Panc1 (cell line): ENCODE data around the gene NOP53. TPM values are rescaled to one million over a fixed set of nuclear protein-coding genes. Genes with fewer than 3 reads are reported as not detected.
A peak's percentile ranks its signal among the peaks of the same experiment; 100 is the strongest.
"Not testable (repeated sequence)": the region's sequence is repeated elsewhere in the genome, so short reads cannot be mapped to it uniquely, and the experiment has no call there.

ENCODE experiments used
- ATAC-seq: fragments of 200-7000 bp; cut with Tn5 transposase; 2 replicates; pipeline ENCODE4 v1.9.1; 2020; ENCODE audit warnings: mild to moderate bottlenecking, moderate library complexity
- BruUV-seq: library from RNA; stranded (reverse); fragments of 400-500 nt; replicated peaks from 2 replicates; lab custom pipeline; 2021; lab: Mats Ljungman, UMichigan
- CTCF ChIA-PET: fragments of 300-600 bp; sonication (Branson Sonifier 250); formaldehyde crosslinking; loops from one replicate; lab custom pipeline; 2022; ENCODE audit warnings: antibody characterized with exemption; lab: Charles Lee
- POLR2A ChIA-PET: fragments of 300-600 bp; sonication (Branson Sonifier 250); formaldehyde crosslinking; loops from one replicate; lab custom pipeline; 2022; ENCODE audit warnings: antibody characterized with exemption; lab: Charles Lee
- DNase-seq: peaks from one replicate; pipeline ENCODE4 v3.0.0-alpha.2; 2010; ENCODE audit warnings: low read depth, low spot score
- H3K27ac ChIP-seq: 2 replicates; pipeline ENCODE4 v1.5.1; 2011; ENCODE audit warnings: mild to moderate bottlenecking, low read length, inconsistent platforms
- H3K27me3 ChIP-seq: fragments of 200-500 bp; sonication (Bioruptor generic); 2 replicates; pipeline ENCODE4 v1.6.0; 2014; ENCODE audit warnings: low read length, inconsistent platforms; ENCODE audit not compliant: control insufficient read depth, insufficient read depth
- H3K36me3 ChIP-seq: fragments of 200-500 bp; sonication (Bioruptor generic); 2 replicates; pipeline ENCODE4 v1.5.1; 2014; ENCODE audit warnings: inconsistent platforms, mild to moderate bottlenecking, low read length, moderate library complexity; ENCODE audit not compliant: control insufficient read depth, insufficient read depth
- H3K4me1 ChIP-seq: 2 replicates; pipeline ENCODE4 v1.5.1; 2011; ENCODE audit warnings: inconsistent platforms, mild to moderate bottlenecking, low read length, moderate library complexity; ENCODE audit not compliant: control insufficient read depth, insufficient read depth
- H3K4me3 ChIP-seq, 2 experiments: 2 replicates each; pipeline ENCODE4 v1.5.1; 2011 to 2012; ENCODE audit warnings: low read depth in 2 of 2, low read length in 2 of 2, mild to moderate bottlenecking in 2 of 2, inconsistent platforms in 1 of 2, moderate library complexity in 1 of 2
- H3K9me3 ChIP-seq: fragments of 200-500 bp; sonication (Bioruptor generic); 2 replicates; pipeline ENCODE4 v1.5.1; 2014; ENCODE audit warnings: low read depth, mild to moderate bottlenecking, inconsistent platforms, low read length, moderate library complexity; ENCODE audit not compliant: control insufficient read depth, insufficient read depth
- POLR2AphosphoS5 ChIP-seq: IDR thresholded peaks from 2 replicates; pipeline ENCODE4 v1.6.1; 2012; ENCODE audit warnings: mild to moderate bottlenecking, low read depth, low read length, moderate library complexity
- SIN3A ChIP-seq: IDR thresholded peaks from 2 replicates; pipeline ENCODE4 v1.6.1; 2012; ENCODE audit warnings: low read depth, mild to moderate bottlenecking, low read length, moderate library complexity, borderline replicate concordance; ENCODE audit not compliant: insufficient read depth
- TCF7L2 ChIP-seq: IDR thresholded peaks from 2 replicates; pipeline ENCODE4 v1.6.1; 2011; ENCODE audit warnings: mild to moderate bottlenecking, low read depth, low read length, inconsistent platforms
- in situ Hi-C: cut with HindIII; loops from 2 replicates; pipeline ENCODE4 v1.10.0; 2016; ENCODE audit warnings: low sequenced_read_pairs, low pct_unique_long_range_greater_than_20kb
- intact Hi-C: fragments of 100-400 bp; cut with micrococcal nuclease; formaldehyde crosslinking; loops from one replicate; pipeline ENCODE4 v1.10.0; 2022; ENCODE audit not compliant: unreplicated experiment
- total RNA-seq: library from RNA; stranded (reverse); gene quantifications from one replicate; pipeline ENCODE4 v1.2.1, GENCODE V29; 2021; ENCODE audit not compliant: unreplicated experiment
- TF ChIP-seq, protein P1 (sequence below), 2 experiments: IDR thresholded peaks; 2 replicates each; pipeline ENCODE4 v1.6.1; 2011 to 2012; ENCODE audit warnings: low read depth in 2 of 2, control low read depth in 1 of 2, low read length in 1 of 2, mild to moderate bottlenecking in 1 of 2, moderate library complexity in 1 of 2; ENCODE audit not compliant: insufficient read depth in 1 of 2
- TF ChIP-seq, protein P2 (sequence below): fragments of 450-650 bp; IDR thresholded peaks from 2 replicates; pipeline ENCODE4 v1.5.1; 2017; ENCODE audit warnings: mild to moderate bottlenecking

The NOP53 gene
- total RNA-seq, 1 experiment from 2014 or later = 64.3 TPM

DNA sequence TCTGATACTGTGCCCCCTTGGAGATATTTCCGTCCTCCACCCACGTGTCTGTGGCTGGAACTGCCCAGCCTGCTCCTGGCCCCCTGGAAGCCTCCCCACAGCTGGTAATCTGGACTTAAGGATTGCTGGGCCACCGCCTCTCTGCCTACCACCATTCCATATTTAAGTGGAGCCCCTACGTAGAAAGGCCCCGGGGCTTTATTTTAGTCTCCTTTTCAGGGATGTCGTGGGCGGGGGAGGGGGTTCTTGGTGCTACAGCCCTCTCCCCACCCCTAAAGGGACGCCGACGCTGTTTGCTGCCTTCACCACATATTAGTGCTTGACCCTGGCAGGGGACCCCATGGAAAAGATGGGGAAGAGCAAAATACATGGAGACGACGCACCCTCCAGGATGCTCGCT is 2.7 kb upstream of the NOP53 start:
- ATAC-seq = no peak
- in situ Hi-C loops (no loop called here), intact Hi-C loops (no loop called here)
- TSS peak; percentile 44 for BruUV-seq
- POLR2A ChIA-PET = no interaction called here
- DNase-seq = no peak
- Histone ChIP-seq H3K4me3 (peak overlapping the region in 1 of 2 experiments; percentile 41; a peak in 1 of 4 replicates), H3K9me3 (no peaks in the 10 kb centered on the region), H3K27me3 (no peaks in the 10 kb centered on the region), H3K4me1 (peaks cover 6% of the 10 kb centered on the region), H3K36me3 (peaks cover 3% of the 10 kb centered on the region; the same call in 1 of the 2 replicates), H3K27ac (peak overlapping the region; percentile 80)
- CTCF ChIA-PET = interaction anchor here (2.3 kb wide), 1 partner anchor 30 kb away, joined by 7 read pairs; the partner anchor contains the start of gene EHD2
- no peak for TF ChIP-seq SIN3A
- TF ChIP-seq TCF7L2 = no peak
- TF ChIP-seq POLR2AphosphoS5 = no peak
- TF ChIP-seq, protein P1, sequence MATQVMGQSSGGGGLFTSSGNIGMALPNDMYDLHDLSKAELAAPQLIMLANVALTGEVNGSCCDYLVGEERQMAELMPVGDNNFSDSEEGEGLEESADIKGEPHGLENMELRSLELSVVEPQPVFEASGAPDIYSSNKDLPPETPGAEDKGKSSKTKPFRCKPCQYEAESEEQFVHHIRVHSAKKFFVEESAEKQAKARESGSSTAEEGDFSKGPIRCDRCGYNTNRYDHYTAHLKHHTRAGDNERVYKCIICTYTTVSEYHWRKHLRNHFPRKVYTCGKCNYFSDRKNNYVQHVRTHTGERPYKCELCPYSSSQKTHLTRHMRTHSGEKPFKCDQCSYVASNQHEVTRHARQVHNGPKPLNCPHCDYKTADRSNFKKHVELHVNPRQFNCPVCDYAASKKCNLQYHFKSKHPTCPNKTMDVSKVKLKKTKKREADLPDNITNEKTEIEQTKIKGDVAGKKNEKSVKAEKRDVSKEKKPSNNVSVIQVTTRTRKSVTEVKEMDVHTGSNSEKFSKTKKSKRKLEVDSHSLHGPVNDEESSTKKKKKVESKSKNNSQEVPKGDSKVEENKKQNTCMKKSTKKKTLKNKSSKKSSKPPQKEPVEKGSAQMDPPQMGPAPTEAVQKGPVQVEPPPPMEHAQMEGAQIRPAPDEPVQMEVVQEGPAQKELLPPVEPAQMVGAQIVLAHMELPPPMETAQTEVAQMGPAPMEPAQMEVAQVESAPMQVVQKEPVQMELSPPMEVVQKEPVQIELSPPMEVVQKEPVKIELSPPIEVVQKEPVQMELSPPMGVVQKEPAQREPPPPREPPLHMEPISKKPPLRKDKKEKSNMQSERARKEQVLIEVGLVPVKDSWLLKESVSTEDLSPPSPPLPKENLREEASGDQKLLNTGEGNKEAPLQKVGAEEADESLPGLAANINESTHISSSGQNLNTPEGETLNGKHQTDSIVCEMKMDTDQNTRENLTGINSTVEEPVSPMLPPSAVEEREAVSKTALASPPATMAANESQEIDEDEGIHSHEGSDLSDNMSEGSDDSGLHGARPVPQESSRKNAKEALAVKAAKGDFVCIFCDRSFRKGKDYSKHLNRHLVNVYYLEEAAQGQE (IDR thresholded peaks at IDR 0.05; ENCODE audit: insufficient read depth in 1 of 2, low read depth in 2 of 2, low read length in 1 of 2) = no peak
- TF ChIP-seq, protein P2, sequence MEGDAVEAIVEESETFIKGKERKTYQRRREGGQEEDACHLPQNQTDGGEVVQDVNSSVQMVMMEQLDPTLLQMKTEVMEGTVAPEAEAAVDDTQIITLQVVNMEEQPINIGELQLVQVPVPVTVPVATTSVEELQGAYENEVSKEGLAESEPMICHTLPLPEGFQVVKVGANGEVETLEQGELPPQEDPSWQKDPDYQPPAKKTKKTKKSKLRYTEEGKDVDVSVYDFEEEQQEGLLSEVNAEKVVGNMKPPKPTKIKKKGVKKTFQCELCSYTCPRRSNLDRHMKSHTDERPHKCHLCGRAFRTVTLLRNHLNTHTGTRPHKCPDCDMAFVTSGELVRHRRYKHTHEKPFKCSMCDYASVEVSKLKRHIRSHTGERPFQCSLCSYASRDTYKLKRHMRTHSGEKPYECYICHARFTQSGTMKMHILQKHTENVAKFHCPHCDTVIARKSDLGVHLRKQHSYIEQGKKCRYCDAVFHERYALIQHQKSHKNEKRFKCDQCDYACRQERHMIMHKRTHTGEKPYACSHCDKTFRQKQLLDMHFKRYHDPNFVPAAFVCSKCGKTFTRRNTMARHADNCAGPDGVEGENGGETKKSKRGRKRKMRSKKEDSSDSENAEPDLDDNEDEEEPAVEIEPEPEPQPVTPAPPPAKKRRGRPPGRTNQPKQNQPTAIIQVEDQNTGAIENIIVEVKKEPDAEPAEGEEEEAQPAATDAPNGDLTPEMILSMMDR = no peak

GRCh38 chr19:47746129-47746528 is 783 bp downstream of the NOP53 start:
- intact Hi-C loops, in situ Hi-C loops, H3K4me1 ChIP-seq, H3K36me3 ChIP-seq, DNase-seq, CTCF ChIA-PET, H3K27me3 ChIP-seq, ATAC-seq, POLR2A ChIA-PET, H3K9me3 ChIP-seq: not testable (repeated sequence)
- Histone ChIP-seq H3K27ac (peak overlapping the region; percentile 56), H3K4me3 (peak overlapping the region; percentile 64)
- TSS peak; percentile 79 for BruUV-seq

GRCh38 chr19:47749326-47749725 is 4.0 kb downstream of the NOP53 start:
- BruUV-seq = no TSS peak
- in situ Hi-C loops (no loop called here), intact Hi-C loops (no loop called here)
- ChIA-PET POLR2A (no interaction called here), CTCF (no interaction called here)
- Histone ChIP-seq H3K36me3 (peaks cover 3% of the 10 kb centered on the region; the same call in 1 of the 2 replicates), H3K9me3 (no peaks in the 10 kb centered on the region), H3K4me1 (no peaks in the 10 kb centered on the region), H3K4me3 (no peak overlapping the region), H3K27ac (no peak overlapping the region), H3K27me3 (no peaks in the 10 kb centered on the region)
- DNase-seq (no peak), ATAC-seq (no peak)
- TF ChIP-seq, protein P1 (IDR thresholded peaks at IDR 0.05; ENCODE audit: insufficient read depth in 1 of 2, low read depth in 2 of 2, low read length in 1 of 2) = no peak
- TF ChIP-seq POLR2AphosphoS5 (no peak), SIN3A (no peak), TCF7L2 (no peak)
- TF ChIP-seq, protein P2 = no peak
